PC-9 (cell line): ENCODE data around the gene FBLIM1. TPM values are rescaled to one million over a fixed set of nuclear protein-coding genes. Genes with fewer than 3 reads are reported as not detected.

ENCODE experiments used
- BruUV-seq: library from RNA; stranded (reverse); fragments of 400-500 nt; replicated peaks from 2 replicates; lab custom pipeline; 2021; lab: Mats Ljungman, UMichigan
- CTCF ChIA-PET: fragments of 300-600 bp; sonication (Branson Sonifier 250); formaldehyde crosslinking; loops from one replicate; lab custom pipeline; 2022; ENCODE audit warnings: antibody characterized with exemption; lab: Charles Lee
- POLR2A ChIA-PET: fragments of 300-600 bp; sonication (Branson Sonifier 250); formaldehyde crosslinking; loops from one replicate; lab custom pipeline; 2022; ENCODE audit warnings: antibody characterized with exemption; ENCODE audit not compliant: unreplicated experiment; lab: Charles Lee
- DNase-seq, 2 experiments: peaks; one replicate each; pipeline versions ENCODE4 v3.0.0 to v3.0.0-alpha.2; 2015 to 2022; ENCODE audit warnings: mixed read lengths in 1 of 2
- H2AFZ ChIP-seq: fragments of 200-600 bp; sonication (generic); 2 replicates; pipeline ENCODE4 v1.8.1; 2017; ENCODE audit warnings: antibody characterized with exemption
- H3F3A ChIP-seq: fragments of 200-600 bp; sonication (generic); 2 replicates; pipeline ENCODE4 v1.8.1; 2017; ENCODE audit warnings: antibody characterized with exemption, mild to moderate bottlenecking, low read depth; ENCODE audit not compliant: insufficient read depth
- H3K27ac ChIP-seq: fragments of 200-600 bp; sonication (generic); 2 replicates; pipeline ENCODE4 v1.6.1; 2016; ENCODE audit warnings: mixed run types
- H3K27me3 ChIP-seq: fragments of 200-600 bp; sonication (generic); 2 replicates; pipeline ENCODE4 v1.6.1; 2016; ENCODE audit warnings: low read depth, mixed run types; ENCODE audit not compliant: insufficient read depth
- H3K36me3 ChIP-seq: fragments of 200-600 bp; sonication (generic); 2 replicates; pipeline ENCODE4 v1.6.1; 2016; ENCODE audit warnings: low read depth, mixed run types
- H3K4me1 ChIP-seq: fragments of 200-600 bp; sonication (generic); replicated peaks from 2 replicates; pipeline ENCODE4 v1.6.1; 2016; ENCODE audit warnings: mixed run types; ENCODE audit not compliant: insufficient read depth
- H3K4me2 ChIP-seq: fragments of 200-600 bp; sonication (generic); 2 replicates; pipeline ENCODE4 v1.6.1; 2017; ENCODE audit warnings: mixed run types
- H3K4me3 ChIP-seq: fragments of 200-600 bp; sonication (generic); 2 replicates; pipeline ENCODE4 v1.6.1; 2016; ENCODE audit warnings: mixed run types
- H3K79me2 ChIP-seq: fragments of 200-600 bp; sonication (generic); 2 replicates; pipeline ENCODE4 v1.6.1; 2017; ENCODE audit warnings: low read depth, mixed run types
- H3K9me2 ChIP-seq: fragments of 200-600 bp; sonication (generic); 2 replicates; pipeline ENCODE4 v1.8.1; 2017; ENCODE audit warnings: mild to moderate bottlenecking; ENCODE audit not compliant: insufficient read depth
- H3K9me3 ChIP-seq: fragments of 200-600 bp; sonication (generic); 2 replicates; pipeline ENCODE4 v1.8.1; 2016; ENCODE audit warnings: low read depth; ENCODE audit not compliant: insufficient read depth
- H4K20me1 ChIP-seq: fragments of 200-600 bp; sonication (generic); 2 replicates; pipeline ENCODE4 v1.8.1; 2017; ENCODE audit not compliant: insufficient read depth
- EZH2 ChIP-seq: fragments of 200-600 bp; sonication (generic); IDR thresholded peaks from 2 replicates; pipeline ENCODE4 v1.8.0; 2017; ENCODE audit warnings: antibody characterized with exemption, low read depth
- intact Hi-C: fragments of 100-400 bp; cut with micrococcal nuclease; formaldehyde crosslinking; loops from one replicate; pipeline ENCODE4 v1.10.0; 2022; ENCODE audit not compliant: unreplicated experiment
- total RNA-seq: library from RNA; stranded (reverse); gene quantifications from 2 replicates; pipeline ENCODE4 v1.2.3, GENCODE V29; 2021
- TF ChIP-seq, protein P1 (sequence below): fragments of 200-600 bp; sonication (generic); conservative IDR thresholded peaks from 2 replicates; pipeline ENCODE4 v1.6.1; 2017; ENCODE audit warnings: mixed run types, antibody characterized with exemption, mild to moderate bottlenecking, moderate library complexity

FBLIM1 gene
- total RNA-seq, 1 experiment from 2014 or later = 57.2 TPM

DNA sequence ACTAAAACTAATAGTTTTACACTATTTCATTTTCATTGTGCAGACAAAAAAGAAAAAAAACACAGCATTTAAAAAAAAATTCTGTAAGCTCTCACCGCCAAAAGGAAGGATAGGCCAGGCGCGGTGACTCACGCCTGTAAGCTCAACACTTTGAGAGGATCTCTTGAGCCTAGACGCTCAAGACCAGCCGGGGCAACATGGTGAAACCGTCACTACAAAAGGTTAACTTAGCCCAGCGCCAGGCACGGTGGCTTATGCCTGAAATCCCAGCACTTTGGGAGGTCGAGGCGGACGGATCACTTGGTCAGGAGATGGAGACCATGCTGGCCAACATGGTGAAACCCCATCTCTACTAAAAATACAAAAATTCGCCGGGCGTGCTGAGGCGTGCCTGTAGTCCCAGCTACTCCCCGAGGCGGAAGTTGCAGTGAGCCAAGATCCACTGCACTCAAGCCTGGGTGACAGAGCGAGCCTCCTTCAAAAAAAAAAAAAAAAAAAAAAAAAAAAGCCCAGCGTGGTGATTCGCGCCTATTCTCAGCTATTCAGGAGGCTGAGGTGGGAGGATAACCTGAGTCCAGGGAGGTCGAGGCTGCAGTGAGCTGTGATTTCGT, 74.6 kb downstream of the FBLIM1 start:
- peak; percentile 66 for DNase-seq
- CTCF ChIA-PET = interaction anchor here (0.6 to 0.7 kb wide), 2 partner anchors 10 to 11 kb away, joined by 3 to 9 read pairs; no protein-coding TSS in a partner anchor
- Histone ChIP-seq H3K4me1 (peaks cover 22% of the 10 kb centered on the region), H3K36me3 (no peaks in the 10 kb centered on the region), H3K9me3 (no peaks in the 10 kb centered on the region), H3F3A (peaks cover 44% of the 10 kb centered on the region), H3K4me2 (peak overlapping the region; percentile 97), H4K20me1 (no peaks in the 10 kb centered on the region), H3K27ac (peak overlapping the region; percentile 100), H3K79me2 (peaks cover 20% of the 10 kb centered on the region), H2AFZ (0 out of 2 replicates have a peak overlapping the region, but pooled peaks have one; percentile 46), H3K27me3 (no peaks in the 10 kb centered on the region), H3K9me2 (no peaks in the 10 kb centered on the region), H3K4me3 (peak overlapping the region; percentile 91; the same call in 1 of the 2 replicates)
- BruUV-seq = no TSS peak
- POLR2A ChIA-PET = interaction anchor here (0.5 to 1.5 kb wide), 11 partner anchors 8 to 529 kb away, joined by 3 to 28 read pairs (median 16); partner anchors contain the start of gene SPEN
- no peak for TF ChIP-seq EZH2
- TF ChIP-seq, protein P1, sequence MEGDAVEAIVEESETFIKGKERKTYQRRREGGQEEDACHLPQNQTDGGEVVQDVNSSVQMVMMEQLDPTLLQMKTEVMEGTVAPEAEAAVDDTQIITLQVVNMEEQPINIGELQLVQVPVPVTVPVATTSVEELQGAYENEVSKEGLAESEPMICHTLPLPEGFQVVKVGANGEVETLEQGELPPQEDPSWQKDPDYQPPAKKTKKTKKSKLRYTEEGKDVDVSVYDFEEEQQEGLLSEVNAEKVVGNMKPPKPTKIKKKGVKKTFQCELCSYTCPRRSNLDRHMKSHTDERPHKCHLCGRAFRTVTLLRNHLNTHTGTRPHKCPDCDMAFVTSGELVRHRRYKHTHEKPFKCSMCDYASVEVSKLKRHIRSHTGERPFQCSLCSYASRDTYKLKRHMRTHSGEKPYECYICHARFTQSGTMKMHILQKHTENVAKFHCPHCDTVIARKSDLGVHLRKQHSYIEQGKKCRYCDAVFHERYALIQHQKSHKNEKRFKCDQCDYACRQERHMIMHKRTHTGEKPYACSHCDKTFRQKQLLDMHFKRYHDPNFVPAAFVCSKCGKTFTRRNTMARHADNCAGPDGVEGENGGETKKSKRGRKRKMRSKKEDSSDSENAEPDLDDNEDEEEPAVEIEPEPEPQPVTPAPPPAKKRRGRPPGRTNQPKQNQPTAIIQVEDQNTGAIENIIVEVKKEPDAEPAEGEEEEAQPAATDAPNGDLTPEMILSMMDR = no peak
- intact Hi-C loops = loop anchor here (1.0 kb wide), 1 partner anchor 33 kb away; no protein-coding TSS in a partner anchor

DNA sequence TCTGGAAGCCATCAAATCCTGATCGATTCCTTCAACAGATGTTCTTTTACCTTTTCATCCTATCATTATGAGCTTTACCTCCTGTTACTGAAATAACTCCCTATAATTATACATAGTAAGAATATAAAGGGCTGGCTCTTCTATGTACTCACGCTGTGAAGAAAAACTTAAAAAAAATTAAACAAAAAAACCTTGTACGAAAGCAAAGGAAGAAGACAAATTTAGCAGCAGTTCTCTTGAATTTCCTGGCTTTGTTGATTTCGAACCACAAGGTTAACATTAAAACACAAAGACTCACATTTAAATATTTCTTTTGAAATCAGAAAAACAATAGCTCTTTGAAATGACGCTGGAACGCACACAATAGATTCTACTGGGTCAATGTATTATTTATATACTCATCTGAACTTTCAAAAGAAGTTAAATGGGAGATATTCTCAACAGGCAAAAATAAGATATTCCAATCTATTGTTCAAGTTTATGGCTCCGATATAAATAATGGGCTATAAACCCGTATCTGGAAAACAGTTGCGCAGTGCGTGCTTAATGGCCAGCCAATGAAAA, 75.3 kb downstream of the FBLIM1 start:
- Histone ChIP-seq H3F3A (peaks cover 44% of the 10 kb centered on the region), H3K79me2 (peaks cover 20% of the 10 kb centered on the region), H3K27ac (peak overlapping the region; percentile 100), H3K4me2 (peak overlapping the region; percentile 97), H4K20me1 (no peaks in the 10 kb centered on the region), H3K36me3 (no peaks in the 10 kb centered on the region), H3K9me2 (no peaks in the 10 kb centered on the region), H3K27me3 (no peaks in the 10 kb centered on the region), H3K4me1 (peaks cover 22% of the 10 kb centered on the region), H3K4me3 (peak overlapping the region; percentile 91), H2AFZ (peak overlapping the region; percentile 89; the same call in 1 of the 2 replicates), H3K9me3 (no peaks in the 10 kb centered on the region)
- DNase-seq = no peak
- TF ChIP-seq EZH2 = no peak
- TF ChIP-seq, protein P1 = no peak
- intact Hi-C loops = loop anchor here (1.0 kb wide), 2 partner anchors 34 to 309 kb away; no protein-coding TSS in a partner anchor
- ChIA-PET POLR2A (interaction anchor here (0.5 to 1.5 kb wide), 6 partner anchors 34 to 484 kb away, joined by 3 to 19 read pairs (median 6); no protein-coding TSS in a partner anchor), CTCF (interaction anchor here (0.6 to 0.7 kb wide), 3 partner anchors 9 to 401 kb away, joined by 3 to 7 read pairs (median 4); no protein-coding TSS in a partner anchor)
- no TSS peak for BruUV-seq

DNA sequence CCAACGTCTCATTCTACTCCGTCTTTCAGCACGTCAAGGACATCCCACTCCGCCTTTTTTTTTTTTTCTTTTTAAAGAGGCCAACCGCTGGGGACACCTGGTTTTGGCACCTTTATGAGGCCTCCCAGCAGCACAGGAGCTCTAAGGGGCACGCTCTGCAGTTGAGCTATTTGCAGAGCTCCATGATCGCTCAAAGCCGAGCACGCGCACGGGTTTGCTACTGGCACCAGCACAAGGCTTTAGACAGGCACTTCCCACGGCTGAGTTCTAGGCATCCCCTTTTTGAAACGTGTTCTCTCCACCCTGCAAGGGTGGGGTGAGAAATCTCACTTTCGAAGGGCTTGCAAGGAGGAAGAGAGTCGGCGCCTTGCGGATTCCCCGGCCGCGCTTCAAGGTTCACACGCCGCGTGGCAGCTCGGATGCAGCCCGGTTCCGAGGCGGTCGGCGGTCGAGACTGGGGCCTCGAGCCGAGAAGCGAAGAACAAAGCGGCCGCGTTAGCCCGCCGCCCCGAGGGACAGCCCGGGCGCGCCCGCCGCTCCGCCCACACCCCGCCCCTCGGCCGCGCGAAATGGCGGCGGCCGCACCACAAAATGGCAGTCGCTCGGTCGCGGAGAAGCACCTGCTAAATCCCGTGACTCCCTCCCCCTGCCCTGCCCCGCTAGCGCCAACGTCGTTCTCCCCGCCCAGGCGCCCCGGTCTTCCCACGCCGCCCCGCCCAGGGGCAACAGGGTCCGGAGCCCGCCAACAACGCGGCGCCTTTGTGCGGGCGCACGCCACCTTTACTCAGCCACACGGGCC, 76.0 kb downstream of the FBLIM1 start:
- no peak for TF ChIP-seq EZH2
- H3K9me2 ChIP-seq = no peaks in the 10 kb centered on the region
- ChIA-PET CTCF (interaction anchor here (0.6 to 0.7 kb wide), 2 partner anchors 13 to 401 kb away, joined by 3 to 7 read pairs; no protein-coding TSS in a partner anchor), POLR2A (interaction anchor here (0.5 to 1.0 kb wide), 7 partner anchors 31 to 1398 kb away, joined by 3 to 14 read pairs (median 5); no protein-coding TSS in a partner anchor)
- peaks cover 19% of the 10 kb centered on the region for H3K4me1 ChIP-seq
- H3K4me3 ChIP-seq = peak overlapping the region; percentile 91
- BruUV-seq = TSS peak; percentile 38
- intact Hi-C loops = loop anchor here (1.0 kb wide), 2 partner anchors 13 to 309 kb away; partner anchors contain the start of gene SPEN
- peaks cover 40% of the 10 kb centered on the region for H3F3A ChIP-seq
- no peaks in the 10 kb centered on the region for H4K20me1 ChIP-seq
- DNase-seq = peak; percentile 82 to 91
- H3K79me2 ChIP-seq = peaks cover 20% of the 10 kb centered on the region
- H3K4me2 ChIP-seq = peak overlapping the region; percentile 97
- peak overlapping the region; percentile 100 for H3K27ac ChIP-seq
- H3K27me3 ChIP-seq = no peaks in the 10 kb centered on the region
- H2AFZ ChIP-seq = peak overlapping the region; percentile 89
- no peaks in the 10 kb centered on the region for H3K36me3 ChIP-seq
- no peaks in the 10 kb centered on the region for H3K9me3 ChIP-seq
